HG02870 (cell line): ENCODE results near the gene HACL1.
A peak's percentile ranks its signal among the peaks of the same experiment; 100 is the strongest.

ENCODE experiments used
- ATAC-seq: cut with Tn5 transposase; IDR thresholded peaks from one replicate; pipeline ENCODE4 v1.9.1; 2021; ENCODE audit warnings: mild to moderate bottlenecking, moderate library complexity; ENCODE audit not compliant: unreplicated experiment

HACL1 gene

DNA sequence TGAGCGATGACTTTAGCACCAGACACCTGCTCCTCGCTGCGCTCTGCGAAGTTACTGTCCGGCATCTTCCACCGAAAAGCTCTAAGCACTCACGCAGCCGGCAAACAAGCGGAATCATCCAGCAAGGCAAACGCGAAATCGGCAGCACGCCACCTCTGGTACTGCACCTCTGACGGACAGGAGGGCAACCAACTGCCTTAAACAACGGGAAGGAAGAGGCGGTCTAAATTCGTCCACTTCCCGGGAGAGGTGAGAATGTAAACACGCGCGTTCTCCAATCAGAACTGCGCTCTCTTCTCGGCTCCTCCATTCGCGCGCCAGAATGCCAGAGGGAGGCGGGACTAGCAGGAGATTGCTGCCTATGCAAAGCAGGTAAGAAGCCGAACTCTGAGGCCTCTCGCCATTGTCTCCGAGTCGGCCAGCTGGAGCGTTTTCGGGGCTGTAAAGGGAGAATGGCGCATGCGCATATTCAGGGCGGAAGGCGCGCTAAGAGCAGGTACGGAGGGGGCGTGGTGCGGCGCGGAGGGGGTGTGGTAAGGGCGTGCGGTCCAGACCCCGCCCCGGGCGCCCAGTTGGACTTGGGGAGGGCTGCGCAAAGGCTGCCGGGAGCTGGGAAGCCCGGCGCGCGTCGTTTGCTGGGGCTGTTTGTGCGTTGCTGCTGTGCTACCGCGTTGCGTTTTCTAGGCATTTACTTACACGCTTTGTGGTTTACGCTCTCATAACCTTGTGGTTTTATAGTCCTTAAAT, at the start of gene HACL1, which contains the start of gene BTD:
TSS of gene HACL1 (minus strand) at position 171 of the 747 bp plus-strand sequence. CDS start at position 65, 106 bp downstream.
TSS of gene BTD (plus strand) at position 347 of the 747 bp plus-strand sequence. CDS start 33,695 bp downstream, outside the sequence.
- ATAC-seq = peak; percentile 93

DNA sequence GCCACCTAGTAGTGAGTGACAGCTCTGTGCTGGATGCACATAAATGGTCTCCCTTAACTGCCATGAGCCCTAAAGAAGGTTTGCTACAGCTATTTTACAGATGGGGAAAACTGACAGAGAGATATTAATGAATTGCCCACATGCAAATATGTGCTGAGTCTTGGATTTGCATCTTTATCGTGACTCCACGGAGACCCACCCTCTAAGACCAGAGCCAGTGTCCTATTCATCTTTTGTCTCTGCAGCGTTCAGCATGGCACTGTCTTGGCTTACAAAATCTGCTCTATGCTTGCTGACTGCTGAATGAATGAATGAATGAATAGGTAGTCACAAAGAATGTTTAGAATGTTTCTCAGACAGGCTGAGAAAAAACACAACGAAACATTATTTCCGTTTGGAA, 48.5 kb upstream of the HACL1 start:
- no peak for ATAC-seq

DNA sequence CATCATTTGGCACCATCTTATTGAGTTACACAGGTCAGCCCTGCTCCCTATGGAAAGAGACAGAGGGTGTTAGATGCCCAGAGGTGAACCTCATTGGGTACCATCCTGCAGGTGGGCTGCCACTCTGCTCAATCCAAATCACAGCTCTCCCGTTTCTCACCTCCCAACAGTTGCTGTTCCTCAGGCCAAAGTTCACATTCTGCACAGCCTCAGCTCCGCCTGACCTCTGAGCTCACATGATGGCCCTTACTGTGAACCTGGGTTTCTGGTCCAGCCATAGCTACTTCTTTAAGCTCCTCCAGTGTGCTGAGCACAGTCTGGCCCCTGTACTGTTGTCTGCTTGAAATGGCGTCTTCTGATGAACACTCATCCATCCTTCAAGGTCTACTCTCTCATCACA, 48.0 kb upstream of the HACL1 start:
- no peak for ATAC-seq

DNA sequence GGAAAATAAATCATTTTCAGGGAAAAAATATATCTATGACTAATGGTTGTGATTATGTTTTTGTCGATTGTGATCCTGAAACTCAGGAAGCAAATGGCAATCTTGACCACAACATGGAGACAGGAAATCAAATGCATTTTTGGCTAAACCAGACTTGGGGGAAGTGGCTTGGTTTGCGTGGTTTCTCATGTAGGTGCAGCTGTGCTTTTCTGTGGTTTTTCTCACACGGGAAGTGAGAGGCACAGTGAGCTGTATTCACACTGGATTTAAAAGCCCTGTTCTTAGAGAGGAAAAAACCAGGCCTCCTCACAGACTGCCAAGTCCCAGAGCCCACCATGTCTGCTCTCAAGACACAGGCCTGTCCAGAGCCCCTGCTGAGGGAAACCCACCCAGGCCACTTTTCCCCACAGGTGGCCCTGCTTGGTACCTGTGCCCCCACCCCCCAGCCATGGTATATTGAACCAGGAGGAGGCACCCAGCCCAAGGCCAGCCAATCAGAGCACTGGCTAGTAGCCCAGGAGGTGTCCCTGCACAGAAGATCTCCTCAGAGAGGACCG, 46.3 kb upstream of the HACL1 start:
- ATAC-seq = peak; percentile 88

DNA sequence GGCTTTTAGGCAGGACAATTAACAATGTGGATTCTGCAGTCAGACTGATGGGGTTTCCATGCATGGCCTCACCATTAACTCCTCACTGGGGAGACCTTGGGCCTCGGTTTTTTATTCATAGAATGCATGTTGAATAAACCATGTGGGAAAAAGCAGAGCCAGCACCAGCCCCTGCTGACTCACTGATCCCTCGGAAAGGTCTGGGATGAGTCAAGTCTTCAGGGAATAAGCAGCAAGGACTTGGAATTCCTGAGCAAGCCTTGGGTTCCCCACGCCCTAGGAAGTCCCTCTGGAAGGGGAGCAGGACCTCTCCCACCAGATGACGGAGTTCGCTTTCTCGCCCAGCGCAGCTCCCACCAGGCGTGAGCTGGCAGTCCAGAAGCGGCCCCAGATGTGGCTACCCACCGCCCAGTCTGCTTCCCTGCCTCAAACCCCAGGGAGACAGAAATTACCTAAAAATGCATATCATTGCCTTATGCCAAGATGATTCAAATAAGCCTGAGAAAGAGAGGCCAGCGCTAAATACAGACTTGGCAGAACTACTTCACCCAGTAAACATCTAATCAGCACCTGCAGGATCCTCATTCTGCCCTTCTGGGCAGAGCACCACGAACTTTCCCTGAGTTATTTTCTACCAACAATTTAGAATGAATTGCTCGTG, 45.6 kb upstream of the HACL1 start:
- ATAC-seq = no peak

DNA sequence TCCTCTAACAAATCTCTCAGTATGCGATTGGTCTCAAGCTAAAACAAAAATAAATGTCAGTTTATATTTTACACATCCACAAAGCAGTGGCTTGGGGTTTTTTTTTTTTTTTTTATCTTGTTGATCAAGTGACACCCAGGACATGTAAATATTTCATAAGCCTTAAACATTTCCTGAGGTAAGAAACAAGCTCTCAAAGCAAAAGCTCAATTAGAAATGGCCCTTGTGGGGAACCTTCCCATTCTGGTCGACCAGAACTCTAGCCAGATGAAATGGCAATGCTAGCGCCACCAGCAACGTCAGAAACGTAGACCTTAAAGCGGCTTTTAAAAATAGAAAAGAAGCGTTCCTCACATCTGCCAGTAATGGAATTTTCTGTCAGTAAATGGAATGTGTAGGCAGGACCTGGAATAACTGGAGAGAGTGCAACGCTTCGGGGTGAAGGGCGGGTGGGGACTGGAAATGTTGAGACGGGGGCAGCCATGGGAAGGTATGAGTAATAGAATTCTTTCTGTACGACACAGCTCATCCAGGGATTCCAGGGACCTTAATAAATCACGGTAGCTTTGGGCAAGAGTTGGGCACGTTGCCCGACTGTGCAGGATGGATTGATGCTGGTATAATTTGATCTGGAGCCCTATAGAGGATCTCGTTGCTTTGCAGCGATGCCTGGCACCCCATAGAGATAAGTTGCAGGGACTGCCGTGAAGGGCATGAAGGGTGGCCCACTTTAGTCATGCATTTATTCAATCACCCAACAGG, 44.6 kb upstream of the HACL1 start:
- ATAC-seq = no peak

DNA sequence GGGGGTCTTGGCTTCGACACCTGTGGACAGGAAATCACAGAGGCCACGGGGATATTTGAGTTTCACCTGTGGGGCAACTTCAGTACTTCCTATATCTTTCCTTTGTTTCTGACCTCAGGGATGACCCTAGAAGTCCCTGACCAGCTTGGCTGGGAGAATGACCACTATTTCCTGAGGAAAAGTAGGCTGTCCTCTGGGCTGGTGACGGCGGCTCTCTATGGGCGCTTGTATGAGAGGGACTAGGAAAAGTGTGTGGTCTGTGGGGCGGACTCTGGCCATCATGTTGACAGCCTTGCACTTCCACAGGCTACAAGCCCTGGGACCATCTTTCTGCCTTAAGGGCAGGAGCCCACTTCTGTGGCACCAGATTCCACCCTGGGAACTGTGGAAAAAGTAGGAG, 43.9 kb upstream of the HACL1 start:
- no peak for ATAC-seq

DNA sequence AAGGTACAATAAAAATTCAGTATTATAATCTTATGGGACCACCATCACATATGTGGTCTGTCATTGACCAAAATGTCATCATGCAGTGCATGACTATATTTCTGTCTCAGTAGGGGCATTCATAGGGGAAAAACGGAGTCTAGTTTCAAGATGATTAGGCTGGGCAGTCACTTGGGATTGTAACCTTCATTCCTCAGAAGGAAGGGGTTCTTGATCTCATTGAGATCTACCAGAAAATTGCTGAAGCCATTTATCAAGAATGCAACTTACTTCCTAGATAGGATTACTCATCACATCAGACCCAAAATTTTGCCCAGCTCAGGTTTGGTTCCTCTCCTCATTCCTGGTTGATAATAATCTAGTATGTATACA, 37.5 kb upstream of the HACL1 start:
- no peak for ATAC-seq

DNA sequence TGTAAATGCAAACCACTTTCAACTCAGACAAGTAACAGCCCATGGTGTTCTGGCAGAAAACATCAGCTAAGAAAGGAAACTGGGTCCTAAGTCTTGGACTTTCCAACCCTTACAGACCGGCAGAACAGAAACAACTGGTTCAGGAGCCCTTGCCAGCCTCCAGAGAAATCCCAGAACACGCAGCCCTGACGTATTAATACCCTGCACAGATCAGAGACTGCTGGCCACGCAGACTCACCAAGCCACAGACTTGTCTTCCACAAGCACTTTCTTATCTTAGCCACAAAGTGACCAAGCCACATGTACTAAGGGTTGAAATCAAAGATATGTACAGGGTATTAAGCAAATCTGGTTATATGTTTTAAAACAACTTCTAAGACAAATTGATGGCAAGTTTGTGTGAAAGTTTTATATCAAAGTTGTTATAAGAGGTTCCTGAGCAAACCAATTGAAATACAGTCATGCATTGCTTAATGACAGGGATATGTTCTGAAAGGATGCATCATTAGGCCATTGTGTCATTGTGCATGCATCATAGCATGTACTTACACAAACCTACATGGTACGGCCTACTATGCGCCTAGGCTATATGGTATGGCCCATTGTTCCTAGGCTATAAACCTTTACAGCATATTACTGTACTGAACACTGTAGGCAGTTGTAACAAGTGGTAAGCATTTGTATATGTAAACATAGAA, 37.0 kb upstream of the HACL1 start:
- no peak for ATAC-seq

DNA sequence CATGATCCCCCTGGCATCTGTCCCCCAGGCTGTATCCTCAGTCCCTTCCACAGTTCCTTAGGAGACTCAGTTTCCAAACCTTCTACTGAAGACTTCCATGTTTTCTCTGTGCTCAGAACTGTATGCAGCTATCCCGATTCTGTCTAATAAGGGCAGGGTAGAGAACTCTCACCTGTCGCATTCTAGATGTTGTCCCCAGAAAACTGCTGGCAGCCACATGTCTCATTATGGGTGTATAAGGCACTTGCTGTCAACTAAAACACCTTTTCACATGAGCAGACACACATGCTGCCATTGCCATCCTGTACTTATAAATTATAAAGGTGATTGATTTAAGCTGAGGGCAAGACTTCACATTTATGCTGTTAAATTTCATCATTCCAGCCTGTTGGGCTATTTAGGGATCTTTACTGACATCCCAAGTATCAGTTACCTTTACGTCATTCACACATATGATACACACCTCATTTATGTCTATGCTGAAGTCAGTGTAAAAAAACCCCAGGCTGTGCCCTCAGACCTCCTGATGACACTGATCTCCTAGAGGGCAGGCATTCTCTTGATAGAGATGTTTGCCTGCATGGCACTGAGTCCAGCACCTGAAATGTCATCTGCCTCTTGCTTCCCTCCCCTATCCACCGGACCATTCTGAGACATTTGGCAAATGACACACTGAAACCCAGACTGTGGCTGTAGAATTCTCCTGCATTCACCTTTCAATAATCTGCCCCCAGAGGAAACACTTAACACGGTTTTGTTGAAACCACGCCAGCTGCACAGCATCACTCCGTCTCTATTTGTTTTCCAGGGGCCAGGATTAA, 36.0 kb upstream of the HACL1 start:
- ATAC-seq = no peak

DNA sequence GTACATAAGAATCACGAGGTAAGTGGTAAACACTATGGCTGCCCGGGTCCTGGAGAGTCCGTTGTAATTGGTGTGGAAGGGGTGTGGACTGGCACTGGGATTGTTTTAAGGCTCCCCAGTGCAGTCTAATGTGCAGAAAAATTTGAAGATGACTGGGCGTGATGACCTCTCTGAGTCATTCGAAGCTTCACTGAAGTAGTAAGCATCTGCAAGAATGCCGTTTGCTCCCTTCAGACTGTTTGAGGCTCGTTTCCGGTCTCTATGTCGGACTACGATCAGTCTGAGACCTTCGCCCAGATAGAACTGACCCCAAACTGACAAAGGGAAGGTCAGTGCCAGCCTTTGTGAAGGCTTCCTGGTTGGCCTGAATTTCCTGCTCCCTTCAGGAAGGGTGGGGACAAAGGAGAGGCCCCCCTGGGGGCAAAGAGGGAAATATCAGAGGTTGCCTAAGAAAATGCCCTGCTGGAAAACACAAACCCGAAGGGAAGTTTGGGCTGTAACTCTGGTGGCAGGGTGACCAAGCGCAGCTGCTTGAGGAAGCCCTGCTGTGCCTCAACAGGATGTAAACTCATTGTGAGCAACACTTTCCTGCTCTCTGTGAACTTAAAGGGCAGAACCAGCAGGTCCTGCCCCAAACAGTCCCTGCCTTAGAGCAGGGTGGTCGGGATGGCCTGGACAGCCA, 34.8 kb upstream of the HACL1 start:
- peak; percentile 62 for ATAC-seq

DNA sequence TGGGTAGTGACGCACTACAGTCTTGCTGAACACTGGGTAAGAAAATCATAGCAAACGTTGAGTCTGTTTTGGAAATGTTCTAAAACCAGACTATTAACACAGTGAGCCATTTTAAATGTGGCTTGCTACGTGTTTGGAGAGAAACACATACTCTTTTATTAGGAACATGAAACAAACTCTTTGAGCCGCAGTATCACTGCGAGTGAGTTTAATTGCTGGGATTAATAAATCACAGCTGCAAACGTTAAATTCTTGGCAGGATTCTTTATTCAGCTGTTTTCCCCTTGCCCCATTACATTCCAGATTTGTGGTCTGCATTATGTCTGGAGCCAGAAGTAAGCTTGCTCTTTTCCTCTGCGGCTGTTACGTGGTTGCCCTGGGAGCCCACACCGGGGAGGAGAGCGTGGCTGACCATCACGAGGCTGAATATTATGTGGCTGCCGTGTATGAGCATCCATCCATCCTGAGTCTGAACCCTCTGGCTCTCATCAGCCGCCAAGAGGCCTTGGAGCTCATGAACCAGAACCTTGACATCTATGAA, 33.8 kb upstream of the HACL1 start:
- ATAC-seq = no peak

DNA sequence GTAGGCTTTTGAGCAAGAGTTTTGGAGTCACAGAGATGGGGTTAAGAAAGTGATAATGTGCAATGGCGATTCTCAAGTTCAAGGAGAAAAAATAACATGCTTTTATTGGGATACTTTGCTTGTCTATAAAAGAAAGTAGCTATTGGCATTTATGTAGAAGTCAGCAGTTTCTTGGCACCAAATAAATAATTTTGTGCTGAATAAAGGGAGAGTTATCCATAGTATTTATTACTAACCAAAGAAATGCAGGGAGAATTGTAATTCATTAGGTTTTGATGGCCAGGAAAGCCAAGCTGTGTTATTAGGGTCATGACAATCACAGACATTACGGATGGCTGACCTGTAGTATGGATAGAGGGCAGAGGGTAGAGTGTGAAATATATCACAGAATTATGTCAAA, 33.3 kb upstream of the HACL1 start:
- no peak for ATAC-seq

DNA sequence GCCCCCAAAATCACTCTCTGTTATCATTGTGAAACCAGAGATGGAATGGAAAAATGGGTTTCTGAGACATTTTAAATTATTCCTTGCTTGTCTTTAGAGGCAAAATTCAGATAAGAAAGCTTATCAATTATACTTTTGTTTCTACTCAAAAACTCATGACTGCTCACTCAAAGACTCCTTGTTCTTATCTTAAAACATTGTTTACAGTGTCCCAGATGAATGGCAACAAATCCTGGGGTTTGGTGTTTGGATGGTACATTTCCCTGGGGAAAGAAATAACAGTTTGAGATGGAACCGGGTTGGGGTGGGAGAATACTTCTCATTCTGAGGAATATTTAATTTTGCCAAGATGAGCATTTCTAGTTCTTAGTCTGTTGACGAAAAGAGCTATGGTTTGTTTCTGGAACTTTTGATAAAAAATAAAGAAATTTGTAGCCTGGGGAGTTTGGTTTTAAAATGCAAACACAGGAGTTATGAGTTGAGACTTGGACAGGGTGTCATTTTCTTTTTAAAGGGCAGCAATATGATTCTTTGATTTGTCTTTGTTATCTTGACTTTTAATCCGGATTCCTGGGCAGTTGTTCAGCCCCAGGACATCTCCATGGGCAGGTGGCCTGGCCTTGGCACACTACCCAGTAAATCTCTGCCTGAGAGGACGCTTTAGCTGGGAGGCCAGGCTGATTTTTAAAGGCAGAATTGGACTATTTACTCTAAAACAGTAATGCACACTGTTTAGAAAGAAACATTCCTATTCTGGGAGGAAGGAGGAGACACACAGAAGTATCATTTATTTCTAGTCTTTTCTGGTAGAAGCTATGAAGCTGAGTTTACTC, 32.6 kb upstream of the HACL1 start:
- ATAC-seq = no peak

DNA sequence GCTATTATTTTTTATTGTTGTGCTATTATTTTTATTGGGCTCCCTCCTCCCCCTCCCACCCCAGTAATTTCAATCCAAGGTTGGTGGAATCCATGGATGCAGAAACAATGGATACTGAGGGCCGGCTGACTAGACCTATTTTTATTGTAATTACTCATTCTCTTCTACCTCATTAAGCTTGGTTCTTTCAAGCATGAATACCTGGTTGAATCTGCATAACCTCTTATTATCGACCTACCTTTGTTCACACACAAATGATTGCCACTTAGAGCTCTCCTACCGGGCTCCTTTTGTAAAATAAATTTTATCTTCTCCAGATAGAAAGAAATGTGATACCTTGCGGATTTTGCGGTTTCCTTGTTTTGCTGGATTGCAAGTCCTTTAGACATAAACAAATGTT, 31.8 kb upstream of the HACL1 start:
- ATAC-seq = no peak

DNA sequence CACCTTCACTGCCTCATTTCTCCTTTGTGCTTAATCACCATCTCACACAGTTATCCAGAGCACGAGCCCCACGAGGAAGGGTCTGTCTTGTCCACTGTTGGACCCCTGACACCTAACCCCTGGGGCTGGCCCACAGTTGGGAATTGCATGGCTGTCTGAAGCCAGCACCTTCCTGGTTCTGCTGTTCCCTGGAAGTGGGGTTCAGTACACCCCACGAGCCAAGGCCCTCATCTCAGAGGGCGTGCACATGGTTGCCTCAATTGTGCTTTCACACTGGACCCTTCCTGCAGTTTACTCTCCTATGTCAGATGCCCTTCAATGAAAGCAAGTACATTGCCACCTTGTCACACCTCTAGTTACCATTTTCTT, 30.8 kb upstream of the HACL1 start:
- no peak for ATAC-seq

DNA sequence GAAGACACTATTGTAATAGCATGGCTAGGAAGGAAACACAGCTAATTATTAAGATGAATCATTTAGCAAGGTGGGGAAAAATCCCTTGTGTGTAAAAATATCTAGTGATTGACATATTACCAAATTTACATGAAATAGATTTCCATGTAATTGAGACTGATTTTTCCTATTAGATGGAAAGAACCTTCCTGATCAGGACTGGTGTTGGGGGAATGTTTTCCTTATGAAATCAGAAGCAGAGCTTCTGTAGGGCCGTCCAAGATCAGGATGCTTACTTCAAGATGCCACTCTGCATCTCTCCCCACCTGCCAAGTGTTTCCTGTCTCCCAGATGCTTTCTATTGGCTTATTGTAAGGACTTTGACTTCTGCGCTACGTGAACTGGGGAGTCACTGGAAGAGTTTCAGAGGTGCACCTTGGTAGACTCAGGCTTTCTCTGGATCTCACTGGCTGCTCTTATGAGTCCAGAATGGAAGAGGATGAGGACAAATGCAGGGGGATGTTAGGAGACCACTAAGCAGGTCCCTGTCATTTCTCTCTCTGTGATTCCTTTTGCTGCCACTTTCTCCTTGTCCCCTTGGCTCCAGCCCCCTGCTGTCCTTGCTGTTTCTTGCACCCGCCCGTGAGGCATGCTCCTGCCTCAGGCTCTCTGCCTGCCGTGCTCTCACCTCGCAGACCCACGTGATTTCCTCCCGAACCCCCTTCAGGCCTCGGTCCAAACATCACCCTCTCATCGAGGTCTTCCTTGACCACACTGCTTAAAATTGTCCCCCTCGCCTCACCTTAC, 30.2 kb upstream of the HACL1 start:
- ATAC-seq = no peak
